ENCODE data around the gene GLTP. TPM values are rescaled to one million over a fixed set of nuclear protein-coding genes. Genes with fewer than 3 reads are reported as not detected.

Gene GLTP
- total RNA-seq, 1 experiment from 2014 or later, result 78.2 TPM

DNA sequence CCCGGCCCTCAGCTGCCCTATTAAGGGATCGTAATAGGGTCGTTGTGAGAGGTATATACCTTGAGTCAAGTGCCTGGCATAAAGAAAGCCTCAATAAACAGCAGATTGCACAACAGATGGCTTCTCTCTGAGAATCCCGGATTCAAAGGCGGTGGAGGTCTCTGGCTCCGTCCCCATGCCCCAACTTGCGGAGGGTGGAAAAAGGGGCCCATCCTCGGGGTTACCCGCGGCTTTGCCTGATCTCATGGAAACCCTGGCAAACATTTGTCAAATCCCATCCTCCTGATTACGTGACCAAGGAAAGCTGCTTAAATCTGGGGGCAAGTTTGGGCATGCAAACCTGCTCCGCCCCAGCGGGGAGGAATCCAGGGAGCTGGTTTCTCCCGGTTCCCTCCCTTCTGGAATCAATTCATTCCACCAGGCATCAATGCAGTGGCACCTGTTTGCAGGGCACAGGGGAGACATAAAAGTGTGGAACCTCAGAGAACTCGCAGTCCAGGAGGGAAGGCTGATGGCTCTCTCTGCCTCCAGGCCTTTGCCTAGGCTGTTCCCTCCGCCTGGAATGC lies 59.4 kb downstream of the GLTP start:
- DNase-seq (no peak), ATAC-seq (no peak)
- no peak overlapping the region for H3K27ac ChIP-seq (ENCODE audit: low read length)
- H3K9me2 ChIP-seq (replicated peaks; ENCODE audit: low read length), result no peaks in the 10 kb centered on the region
- ChIA-PET POLR2A (ENCODE audit: unreplicated experiment) (no interaction called here), CTCF (no interaction called here)
- H3K79me2 ChIP-seq (ENCODE audit: low read length), result no peaks in the 10 kb centered on the region
- no peak overlapping the region for H3K9ac ChIP-seq (ENCODE audit: low read length)
- BruUV-seq (replicated peaks), result no TSS peak
- no peaks in the 10 kb centered on the region for H3K27me3 ChIP-seq (ENCODE audit: low read length)
- no peaks in the 10 kb centered on the region for H3K9me3 ChIP-seq (ENCODE audit: low read length)
- intact Hi-C loops (cut with micrococcal nuclease), result no loop called here
- no peak overlapping the region for H2AFZ ChIP-seq (ENCODE audit: low read length)
- peaks cover 24% of the 10 kb centered on the region for H3K4me1 ChIP-seq (ENCODE audit: insufficient read depth, low read length)
- TF ChIP-seq, protein P1, sequence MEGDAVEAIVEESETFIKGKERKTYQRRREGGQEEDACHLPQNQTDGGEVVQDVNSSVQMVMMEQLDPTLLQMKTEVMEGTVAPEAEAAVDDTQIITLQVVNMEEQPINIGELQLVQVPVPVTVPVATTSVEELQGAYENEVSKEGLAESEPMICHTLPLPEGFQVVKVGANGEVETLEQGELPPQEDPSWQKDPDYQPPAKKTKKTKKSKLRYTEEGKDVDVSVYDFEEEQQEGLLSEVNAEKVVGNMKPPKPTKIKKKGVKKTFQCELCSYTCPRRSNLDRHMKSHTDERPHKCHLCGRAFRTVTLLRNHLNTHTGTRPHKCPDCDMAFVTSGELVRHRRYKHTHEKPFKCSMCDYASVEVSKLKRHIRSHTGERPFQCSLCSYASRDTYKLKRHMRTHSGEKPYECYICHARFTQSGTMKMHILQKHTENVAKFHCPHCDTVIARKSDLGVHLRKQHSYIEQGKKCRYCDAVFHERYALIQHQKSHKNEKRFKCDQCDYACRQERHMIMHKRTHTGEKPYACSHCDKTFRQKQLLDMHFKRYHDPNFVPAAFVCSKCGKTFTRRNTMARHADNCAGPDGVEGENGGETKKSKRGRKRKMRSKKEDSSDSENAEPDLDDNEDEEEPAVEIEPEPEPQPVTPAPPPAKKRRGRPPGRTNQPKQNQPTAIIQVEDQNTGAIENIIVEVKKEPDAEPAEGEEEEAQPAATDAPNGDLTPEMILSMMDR (conservative IDR thresholded peaks at IDR 0.05; ENCODE audit: low read depth, low read length), result no peak
- TF ChIP-seq EZH2phosphoT487 (IDR thresholded peaks at IDR 0.05; ENCODE audit: borderline replicate concordance, low read length) (no peak), EZH2 (IDR thresholded peaks at IDR 0.05; ENCODE audit: low read length, unreplicated experiment) (no peak)
- no peaks in the 10 kb centered on the region for H3F3A ChIP-seq (ENCODE audit: low read length, unreplicated experiment)
- H3K4me2 ChIP-seq (ENCODE audit: low read length), result no peak overlapping the region
- H4K20me1 ChIP-seq (ENCODE audit: low read length), result no peaks in the 10 kb centered on the region
- H3K36me3 ChIP-seq (ENCODE audit: low read depth, low read length), result no peaks in the 10 kb centered on the region
- H3K4me3 ChIP-seq (ENCODE audit: low read length), result no peak overlapping the region

DNA sequence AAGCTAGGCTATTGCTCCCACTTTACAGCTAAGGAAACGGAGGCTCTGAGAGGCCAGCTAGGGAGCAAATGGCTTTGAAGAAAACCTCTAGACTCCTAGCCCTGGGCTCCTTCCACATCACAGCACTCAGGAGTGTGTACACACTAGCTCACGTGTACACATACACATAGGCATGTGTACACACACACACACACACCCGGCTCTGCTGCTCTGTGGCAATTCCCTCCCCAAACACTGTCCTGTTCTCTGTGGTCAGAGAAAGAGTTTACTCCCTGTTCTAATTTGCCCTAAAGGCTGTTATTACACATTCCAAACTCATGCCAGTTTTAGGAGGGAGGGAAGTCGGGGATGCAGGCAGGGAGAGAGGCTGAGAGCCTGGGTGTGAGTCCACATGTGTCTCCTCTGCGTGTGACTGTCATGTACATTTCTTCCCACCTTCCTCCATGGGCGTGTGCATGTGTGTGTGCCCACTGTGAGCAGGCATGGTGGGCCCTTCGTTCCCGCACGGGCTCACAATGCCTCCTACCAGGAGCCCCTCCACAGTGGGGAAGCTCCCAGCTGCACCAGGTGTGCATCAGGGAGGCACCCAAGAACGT lies 61.3 kb downstream of the GLTP start:
- H3F3A ChIP-seq (ENCODE audit: low read length, unreplicated experiment), result no peaks in the 10 kb centered on the region
- ATAC-seq, result peak; percentile 66
- no peaks in the 10 kb centered on the region for H3K9me3 ChIP-seq (ENCODE audit: low read length)
- no peaks in the 10 kb centered on the region for H3K36me3 ChIP-seq (ENCODE audit: low read depth, low read length)
- DNase-seq, result peak; percentile 91
- 0 out of 2 replicates have a peak overlapping the region, but pooled peaks have one; percentile 11 for H3K4me2 ChIP-seq (ENCODE audit: low read length)
- H2AFZ ChIP-seq (ENCODE audit: low read length), result no peak overlapping the region
- H4K20me1 ChIP-seq (ENCODE audit: low read length), result no peaks in the 10 kb centered on the region
- H3K4me3 ChIP-seq (ENCODE audit: low read length), result no peak overlapping the region
- H3K4me1 ChIP-seq (ENCODE audit: insufficient read depth, low read length), result peaks cover 24% of the 10 kb centered on the region
- BruUV-seq (replicated peaks), result no TSS peak
- POLR2A ChIA-PET (ENCODE audit: unreplicated experiment), result no interaction called here
- CTCF ChIA-PET, result interaction anchor here (0.9 kb wide), 1 partner anchor 26 kb away, joined by 4 read pairs; no protein-coding TSS in a partner anchor
- no peaks in the 10 kb centered on the region for H3K27me3 ChIP-seq (ENCODE audit: low read length)
- H3K9ac ChIP-seq (ENCODE audit: low read length), result no peak overlapping the region
- TF ChIP-seq EZH2phosphoT487 (IDR thresholded peaks at IDR 0.05; ENCODE audit: borderline replicate concordance, low read length) (no peak), EZH2 (IDR thresholded peaks at IDR 0.05; ENCODE audit: low read length, unreplicated experiment) (no peak)
- TF ChIP-seq, protein P1 (conservative IDR thresholded peaks at IDR 0.05; ENCODE audit: low read depth, low read length), result no peak
- H3K79me2 ChIP-seq (ENCODE audit: low read length), result no peaks in the 10 kb centered on the region
- intact Hi-C loops (cut with micrococcal nuclease), result no loop called here
- no peaks in the 10 kb centered on the region for H3K9me2 ChIP-seq (replicated peaks; ENCODE audit: low read length)
- no peak overlapping the region for H3K27ac ChIP-seq (ENCODE audit: low read length)

DNA sequence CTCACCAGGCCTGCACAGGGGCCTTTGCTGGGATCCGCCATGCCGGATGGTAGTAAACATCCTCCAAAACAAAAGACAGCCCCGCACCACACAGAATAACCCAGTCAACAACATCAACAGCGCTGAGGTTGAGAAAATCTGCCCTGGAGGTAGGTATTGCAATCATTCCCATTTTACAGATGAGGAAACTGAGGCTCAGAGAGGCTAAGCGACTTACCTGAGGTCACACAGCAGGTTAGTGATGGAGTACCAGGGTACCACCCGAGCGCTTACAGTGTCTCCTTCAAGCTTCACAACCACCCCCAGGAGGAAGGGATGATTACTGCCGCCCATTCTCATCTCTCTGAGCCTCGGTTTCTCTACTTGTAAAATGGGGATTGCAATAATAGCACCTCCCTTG lies 62.1 kb downstream of the GLTP start:
- Histone ChIP-seq H3K9me3 (ENCODE audit: low read length) (no peaks in the 10 kb centered on the region), H3K9me2 (replicated peaks; ENCODE audit: low read length) (no peaks in the 10 kb centered on the region), H3K4me2 (ENCODE audit: low read length) (no peak overlapping the region), H3F3A (ENCODE audit: low read length, unreplicated experiment) (no peaks in the 10 kb centered on the region), H3K4me1 (ENCODE audit: insufficient read depth, low read length) (peaks cover 21% of the 10 kb centered on the region), H3K9ac (ENCODE audit: low read length) (no peak overlapping the region), H3K36me3 (ENCODE audit: low read depth, low read length) (no peaks in the 10 kb centered on the region), H3K27me3 (ENCODE audit: low read length) (no peaks in the 10 kb centered on the region), H3K27ac (ENCODE audit: low read length) (no peak overlapping the region), H3K4me3 (ENCODE audit: low read length) (no peak overlapping the region), H4K20me1 (ENCODE audit: low read length) (no peaks in the 10 kb centered on the region), H2AFZ (ENCODE audit: low read length) (no peak overlapping the region), H3K79me2 (ENCODE audit: low read length) (no peaks in the 10 kb centered on the region)
- ATAC-seq (no peak), DNase-seq (no peak)
- BruUV-seq (replicated peaks), result no TSS peak
- intact Hi-C loops (cut with micrococcal nuclease), result no loop called here
- TF ChIP-seq EZH2 (IDR thresholded peaks at IDR 0.05; ENCODE audit: low read length, unreplicated experiment) (no peak), EZH2phosphoT487 (IDR thresholded peaks at IDR 0.05; ENCODE audit: borderline replicate concordance, low read length) (no peak)
- TF ChIP-seq, protein P1 (conservative IDR thresholded peaks at IDR 0.05; ENCODE audit: low read depth, low read length), result no peak
- ChIA-PET CTCF (interaction anchor here (0.9 kb wide), 1 partner anchor 27 kb away, joined by 4 read pairs; no protein-coding TSS in a partner anchor), POLR2A (ENCODE audit: unreplicated experiment) (no interaction called here)

All from PC-3 (cell line).